Spleen (tissue), 11 donors: ENCODE results near the gene TFAM. TPM values are rescaled to one million over a fixed set of nuclear protein-coding genes. Genes with fewer than 3 reads are reported as not detected.
A peak's percentile ranks its signal among the peaks of the same experiment; 100 is the strongest.

Experiments used
- DNase-seq: peaks from one replicate; pipeline ENCODE4 v3.0.0-alpha.2; 2020
- H3K27ac ChIP-seq, 8 donors: fragments of 200-600 bp; sonication (generic) in 7 of 8; 1 replicate in 4 of 8; 2 replicates in 4 of 8; pipeline versions ENCODE4 v1.5.0 to v1.8.0; 2016 to 2021; ENCODE audit warnings: inconsistent platforms in 4 of 8, mild to moderate bottlenecking in 4 of 8, moderate library complexity in 1 of 8
- H3K27me3 ChIP-seq, 7 donors: fragments of 200-600 bp; sonication (generic) in 6 of 7; replicated peaks in 1 of 7; 1 replicate in 4 of 7; 2 replicates in 3 of 7; pipeline versions ENCODE4 v1.5.0 to v1.8.0; 2016 to 2021; ENCODE audit warnings: inconsistent platforms in 3 of 7, mild to moderate bottlenecking in 1 of 7
- H3K36me3 ChIP-seq, 6 donors: fragments of 200-600 bp; sonication (generic) in 5 of 6; 1 replicate in 4 of 6; 2 replicates in 2 of 6; pipeline versions ENCODE4 v1.5.0 to v1.8.0; 2016 to 2021; ENCODE audit warnings: inconsistent platforms in 2 of 6
- H3K4me1 ChIP-seq, 6 donors: fragments of 200-600 bp; sonication (generic) in 5 of 6; 1 replicate in 3 of 6; 2 replicates in 3 of 6; pipeline versions ENCODE4 v1.5.0 to v1.8.0; 2016 to 2021; ENCODE audit warnings: inconsistent platforms in 3 of 6
- H3K4me3 ChIP-seq, 8 donors: fragments of 200-600 bp; sonication (generic) in 7 of 8; 1 replicate in 4 of 8; 2 replicates in 4 of 8; pipeline versions ENCODE4 v1.5.0 to v1.8.0; 2016 to 2021; ENCODE audit warnings: inconsistent platforms in 4 of 8, mild to moderate bottlenecking in 4 of 8, moderate library complexity in 2 of 8
- H3K9me3 ChIP-seq, 8 donors: fragments of 200-600 bp; sonication (generic) in 7 of 8; 1 replicate in 4 of 8; 2 replicates in 4 of 8; pipeline versions ENCODE4 v1.5.0 to v1.8.0; 2016 to 2021; ENCODE audit warnings: inconsistent platforms in 4 of 8
- CTCF ChIP-seq, 11 experiments: fragments of 200-600 bp in 7 of 11; fragments of 450-650 bp in 4 of 11; sonication (generic) in 4 of 11; IDR thresholded peaks in 8 of 11; conservative IDR thresholded peaks in 3 of 11; 1 replicate in 7 of 11; 2 replicates in 4 of 11; pipeline versions ENCODE4 v1.4.0 to v1.8.0; 2016 to 2021; ENCODE audit warnings: antibody characterized with exemption in 11 of 11, inconsistent platforms in 4 of 11, mild to moderate bottlenecking in 1 of 11
- POLR2A ChIP-seq, 3 donors: fragments of 450-650 bp; IDR thresholded peaks; one replicate each; pipeline ENCODE4 v1.5.1; 2017; ENCODE audit warnings: antibody characterized with exemption in 3 of 3, mild to moderate bottlenecking in 1 of 3
- POLR2AphosphoS5 ChIP-seq, 3 donors: sonication (generic); formaldehyde crosslinking; IDR thresholded peaks; one replicate each; pipeline ENCODE4 v1.5.1; 2017; ENCODE audit warnings: antibody characterized with exemption in 3 of 3
- WGBS, 5 donors: extraction: QIAGEN DNeasy Blood & Tissue Kit in 3 of 5; methylation state at CpG; one replicate each; pipeline versions ENCODE4 v1.1.5 to v1.1.7; 2013 to 2018; 5-methylcytosine and 5-hydroxymethylcytosine counted together
- intact Hi-C: fragments of 100-400 bp; cut with DNase I; formaldehyde crosslinking; loops from one replicate; pipeline ENCODE4 v1.15.0; 2023; ENCODE audit warnings: low total_unique reads
- polyA plus RNA-seq, 3 donors: library from polyadenylated mRNA; stranded (reverse); fragments of 200-250 nt; gene quantifications; one replicate each; pipeline ENCODE4 v1.2.1, GENCODE V29; 2013
- total RNA-seq, 7 donors: library from RNA; depleted of rRNA in 3 of 7; stranded (reverse); fragments of >200 nt in 3 of 7; fragmentation: NEBNext Ultra II Directional in 4 of 7; extraction: Animal tissue kit (Norgen Biotek cat#: 25700) in 4 of 7; gene quantifications; one replicate each; pipeline versions ENCODE4 v1.1.0 to v1.2.1, GENCODE V29; 2016 to 2021
- donor health status: healthy with polysubstance abuse.
- donor health status: DM: no; HTN: no; CAD: no; lungs with moderate emphysema.
- donor health status: DM: no; HTN: no; CAD: no.
- donor health status: Bipolar disorder and iron deficiency.
- donor health status: healthy.
- donor health status: DM: no; HTN: no; CAD: no.
- donor health status: DM: yes; HTN: yes; CAD: no.

The TFAM gene
- total and polyA plus RNA-seq, 10 donors: 7.6 to 39.2 (median 24.1) TPM

DNA sequence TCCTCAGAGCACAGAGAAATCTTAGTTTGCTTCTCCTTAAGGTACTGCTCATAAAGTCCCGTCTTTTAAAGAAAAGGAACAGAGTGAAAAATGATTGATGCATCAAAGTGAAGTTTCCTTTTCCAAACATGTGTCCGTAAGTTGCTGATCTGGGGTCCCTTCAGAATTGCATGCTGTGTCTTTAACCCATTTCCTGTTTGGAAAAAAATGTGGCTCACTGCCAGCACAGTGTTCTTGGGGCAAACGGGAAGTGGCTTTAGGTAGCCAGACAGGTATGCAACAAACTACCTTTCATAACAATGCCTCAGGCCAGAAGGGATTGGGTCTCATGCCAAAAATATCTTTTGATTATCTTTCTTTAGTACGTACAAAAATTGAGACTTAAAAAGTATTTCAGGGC, 50.9 kb downstream of the TFAM start:
- peak overlapping the region in 4 of 8 donors; percentile 5 to 46 (median 38) for H3K27ac ChIP-seq
- no peaks in the 10 kb centered on the region for H3K36me3 ChIP-seq
- WGBS, 5 donors: 11 to 18% (median 15%) methylated on average over 4 of the region's 4 CpGs
- DNase-seq: no peak
- H3K27me3 ChIP-seq: peaks cover 0 to 8% (median 0%) of the 10 kb centered on the region in 7 donors
- no peak for TF ChIP-seq POLR2A (IDR thresholded peaks at IDR 0.05)
- no peak for TF ChIP-seq CTCF (IDR thresholded peaks at IDR 0.05 in 8 of 11, conservative IDR thresholded peaks at IDR 0.05 in 3 of 11)
- no peak for TF ChIP-seq POLR2AphosphoS5 (IDR thresholded peaks at IDR 0.05)
- peaks cover 0 to 7% (median 0%) of the 10 kb centered on the region in 6 donors for H3K4me1 ChIP-seq
- intact Hi-C loops: no loop called here
- H3K4me3 ChIP-seq: no peak overlapping the region
- H3K9me3 ChIP-seq: peaks cover 0 to 5% (median 0%) of the 10 kb centered on the region in 8 donors

GRCh38 chr10:58438340-58438871, 53.2 kb downstream of the TFAM start:
- H3K4me3 ChIP-seq: no peak overlapping the region
- H3K36me3 ChIP-seq: no peaks in the 10 kb centered on the region
- peaks cover 0 to 7% (median 0%) of the 10 kb centered on the region in 6 donors for H3K4me1 ChIP-seq
- H3K9me3 ChIP-seq: peaks cover 0 to 5% (median 0%) of the 10 kb centered on the region in 8 donors
- TF ChIP-seq POLR2AphosphoS5 (IDR thresholded peaks at IDR 0.05): no peak
- no peak for TF ChIP-seq POLR2A (IDR thresholded peaks at IDR 0.05)
- TF ChIP-seq CTCF (IDR thresholded peaks at IDR 0.05 in 8 of 11, conservative IDR thresholded peaks at IDR 0.05 in 3 of 11): no peak
- H3K27me3 ChIP-seq: no peaks in the 10 kb centered on the region
- no peak for DNase-seq
- WGBS, 5 donors: 68 to 79% (median 72%) methylated on average over 3 of the region's 3 CpGs
- no peak overlapping the region for H3K27ac ChIP-seq
- intact Hi-C loops: no loop called here

DNA sequence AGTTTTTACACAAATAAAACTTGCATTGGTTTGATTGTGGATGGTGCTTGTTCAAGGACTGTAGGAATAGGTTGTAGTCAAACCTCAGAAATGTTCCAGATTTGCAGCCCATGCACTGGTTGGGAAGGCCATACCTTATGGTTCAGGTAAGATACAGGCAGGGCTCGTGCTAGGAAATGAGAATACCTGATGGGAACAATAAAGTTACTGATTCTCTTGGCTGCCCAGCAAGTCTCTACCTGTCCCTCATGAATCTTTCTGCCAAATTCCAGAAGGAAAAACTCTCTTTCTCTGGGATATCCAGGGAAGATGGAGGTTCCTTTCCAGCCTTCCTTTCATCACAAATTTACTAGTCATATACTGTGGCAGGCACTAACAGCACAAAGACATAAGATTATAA, 53.8 kb downstream of the TFAM start:
- 63 to 81% (median 72%) methylated on average over 1 of the region's 1 CpG for WGBS, 5 donors
- DNase-seq: no peak
- Histone ChIP-seq H3K4me1 (peaks cover 0 to 7% (median 0%) of the 10 kb centered on the region in 6 donors), H3K9me3 (peaks cover 0 to 5% (median 0%) of the 10 kb centered on the region in 8 donors), H3K27me3 (no peaks in the 10 kb centered on the region), H3K27ac (no peak overlapping the region), H3K4me3 (no peak overlapping the region), H3K36me3 (no peaks in the 10 kb centered on the region)
- intact Hi-C loops: no loop called here
- TF ChIP-seq CTCF (IDR thresholded peaks at IDR 0.05 in 8 of 11, conservative IDR thresholded peaks at IDR 0.05 in 3 of 11): no peak
- TF ChIP-seq POLR2AphosphoS5 (IDR thresholded peaks at IDR 0.05): no peak
- TF ChIP-seq POLR2A (IDR thresholded peaks at IDR 0.05): no peak

- Histone ChIP-seq H3K27me3 (no peaks in the 10 kb centered on the region), H3K36me3 (no peaks in the 10 kb centered on the region), H3K4me3 (no peak overlapping the region), H3K4me1 (peaks cover 0 to 7% (median 0%) of the 10 kb centered on the region in 6 donors), H3K9me3 (peaks cover 0 to 5% (median 0%) of the 10 kb centered on the region in 8 donors), H3K27ac (no peak overlapping the region)
- 84 to 93% (median 90%) methylated on average over 5 of the region's 5 CpGs for WGBS, 5 donors
- DNase-seq: no peak
- intact Hi-C loops: no loop called here
- TF ChIP-seq POLR2A (IDR thresholded peaks at IDR 0.05) (no peak), CTCF (IDR thresholded peaks at IDR 0.05 in 8 of 11, conservative IDR thresholded peaks at IDR 0.05 in 3 of 11) (no peak), POLR2AphosphoS5 (IDR thresholded peaks at IDR 0.05) (no peak)
Observed at GRCh38 chr10:58439632-58440364, 54.6 kb downstream of the TFAM start.
